Neural cell (in vitro differentiated cells): ENCODE data around the gene FAR2. TPM values are rescaled to one million over a fixed set of nuclear protein-coding genes. Genes with fewer than 3 reads are reported as not detected.

ENCODE experiments used
- H2AFZ ChIP-seq: fragments of 200-600, 300-800 bp; sonication (generic), shearing (Covaris generic); 2 replicates; pipeline ENCODE4 v1.6.0; 2014; ENCODE audit warnings: low read depth, mild to moderate bottlenecking, antibody characterized with exemption, low read length, moderate library complexity
- H3F3A ChIP-seq: fragments of 200-600 bp; shearing (Covaris generic); 2 replicates; pipeline ENCODE4 v1.6.1; 2016; ENCODE audit warnings: mild to moderate bottlenecking, moderate library complexity, mixed read lengths, antibody characterized with exemption, low read length; ENCODE audit not compliant: insufficient read depth, poor library complexity, severe bottlenecking
- H3K27ac ChIP-seq: fragments of 200-600, 300-800 bp; sonication (generic), shearing (Covaris generic); 2 replicates; pipeline ENCODE4 v1.5.1; 2014; ENCODE audit warnings: mild to moderate bottlenecking, low read length, moderate library complexity
- H3K27me3 ChIP-seq: fragments of 300-800, 200-600 bp; sonication (generic), shearing (Covaris generic); 2 replicates; pipeline ENCODE4 v1.6.0; 2014; ENCODE audit warnings: mild to moderate bottlenecking, low read depth, low read length, moderate library complexity; ENCODE audit not compliant: insufficient read depth
- H3K36me3 ChIP-seq: fragments of 300-800, 200-600 bp; sonication (generic), shearing (Covaris generic); 2 replicates; pipeline ENCODE4 v1.5.1; 2014; ENCODE audit warnings: mild to moderate bottlenecking, antibody characterized with exemption, low read length, moderate library complexity; ENCODE audit not compliant: insufficient read depth
- H3K4me2 ChIP-seq: fragments of 300-800, 200-600 bp; sonication (generic), shearing (Covaris generic); 2 replicates; pipeline ENCODE4 v1.6.0; 2014; ENCODE audit warnings: mild to moderate bottlenecking, low read length
- H3K4me3 ChIP-seq: fragments of 300-800, 200-600 bp; sonication (generic), shearing (Covaris generic); 2 replicates; pipeline ENCODE4 v1.5.1; 2014; ENCODE audit warnings: mild to moderate bottlenecking, low read length, moderate library complexity
- H3K79me2 ChIP-seq: fragments of 200-600 bp; shearing (Covaris generic); replicated peaks from 2 replicates; pipeline ENCODE4 v1.6.0; 2014; ENCODE audit warnings: mild to moderate bottlenecking, low read length, moderate library complexity; ENCODE audit not compliant: insufficient read depth
- H3K9ac ChIP-seq: fragments of 300-800, 200-600 bp; sonication (generic), shearing (Covaris generic); 2 replicates; pipeline ENCODE4 v1.6.1; 2016; ENCODE audit warnings: mild to moderate bottlenecking, low read length, mixed read lengths
- H3K9me2 ChIP-seq: fragments of 200-600 bp; shearing (Covaris generic); 2 replicates; pipeline ENCODE4 v1.6.1; 2016; ENCODE audit warnings: mild to moderate bottlenecking, low read length, mixed read lengths; ENCODE audit not compliant: insufficient read depth
- H3K9me3 ChIP-seq: fragments of 200-600, 300-800 bp; sonication (generic), shearing (Covaris generic); 2 replicates; pipeline ENCODE4 v1.6.1; 2016; ENCODE audit warnings: mild to moderate bottlenecking, mixed run types, low read length, moderate library complexity, mixed read lengths
- H4K20me1 ChIP-seq: fragments of 200-600 bp; shearing (Covaris generic); 2 replicates; pipeline ENCODE4 v1.6.1; 2016; ENCODE audit warnings: mild to moderate bottlenecking, mixed run types; ENCODE audit not compliant: insufficient read depth
- CTCF ChIP-seq: fragments of 450-650 bp; IDR thresholded peaks from 2 replicates; pipeline ENCODE4 v1.5.1; 2014; ENCODE audit warnings: antibody characterized with exemption, mild to moderate bottlenecking, moderate library complexity; ENCODE audit not compliant: poor library complexity, severe bottlenecking
- EP300 ChIP-seq: fragments of 450-650 bp; conservative IDR thresholded peaks from 2 replicates; pipeline ENCODE4 v1.6.1; 2014; ENCODE audit warnings: antibody characterized with exemption, mild to moderate bottlenecking, moderate library complexity; ENCODE audit not compliant: poor library complexity, severe bottlenecking
- EZH2 ChIP-seq: fragments of 200-600, 300-800 bp; shearing (Covaris generic), sonication (generic); IDR thresholded peaks from 2 replicates; pipeline ENCODE4 v1.6.1; 2014; ENCODE audit warnings: antibody characterized with exemption, low read length, borderline replicate concordance, mild to moderate bottlenecking; ENCODE audit not compliant: insufficient read depth, poor library complexity, severe bottlenecking
- MXI1 ChIP-seq: fragments of 450-650 bp; conservative IDR thresholded peaks from 2 replicates; pipeline ENCODE4 v1.6.1; 2014; ENCODE audit warnings: antibody characterized with exemption, mild to moderate bottlenecking; ENCODE audit not compliant: poor library complexity, severe bottlenecking
- POLR2AphosphoS5 ChIP-seq: IDR thresholded peaks from 2 replicates; pipeline ENCODE4 v1.6.1; 2012
- RAD21 ChIP-seq: fragments of 450-650 bp; conservative IDR thresholded peaks from 2 replicates; pipeline ENCODE4 v1.6.1; 2014; ENCODE audit warnings: antibody characterized with exemption, mild to moderate bottlenecking, moderate library complexity
- REST ChIP-seq: IDR thresholded peaks from 2 replicates; pipeline ENCODE4 v1.6.1; 2012; ENCODE audit warnings: borderline replicate concordance
- SMC3 ChIP-seq: fragments of 450-650 bp; conservative IDR thresholded peaks from 2 replicates; pipeline ENCODE4 v1.6.1; 2014; ENCODE audit warnings: antibody characterized with exemption, mild to moderate bottlenecking, moderate library complexity; ENCODE audit not compliant: poor library complexity
- TAF1 ChIP-seq: IDR thresholded peaks from 2 replicates; pipeline ENCODE4 v1.6.1; 2012; ENCODE audit warnings: low read depth
- polyA plus RNA-seq: library from polyadenylated mRNA; depleted of rRNA; stranded (reverse); fragments of >200 nt; gene quantifications from 2 replicates; pipeline ENCODE4 v1.2.3, GENCODE V29; 2014

The FAR2 gene
- polyA plus RNA-seq, 1 donor from 2014 or later = 0.99 TPM

- TF ChIP-seq POLR2AphosphoS5 = no peak
- no peak for TF ChIP-seq RAD21
- no peak for TF ChIP-seq TAF1
These were observed 150.6 kb downstream of the FAR2 start (continued) for GRCh38 chr12:29299633-29300032.

- Histone ChIP-seq H3K27me3 (no peaks in the 10 kb centered on the region), H3K9me2 (no peaks in the 10 kb centered on the region), H3K27ac (no peak overlapping the region), H3K9ac (no peak overlapping the region), H2AFZ (no peak overlapping the region), H4K20me1 (no peaks in the 10 kb centered on the region), H3K79me2 (no peaks in the 10 kb centered on the region), H3K4me3 (no peak overlapping the region), H3K4me2 (no peak overlapping the region), H3K9me3 (no peaks in the 10 kb centered on the region), H3F3A (no peaks in the 10 kb centered on the region), H3K36me3 (no peaks in the 10 kb centered on the region)
- TF ChIP-seq CTCF (no peak), POLR2AphosphoS5 (no peak), TAF1 (no peak), REST (no peak), SMC3 (no peak), EP300 (no peak), RAD21 (no peak), MXI1 (no peak), EZH2 (no peak)
These were observed 152.0 kb downstream of the FAR2 start for GRCh38 chr12:29301114-29301513.

GRCh38 chr12:29304388-29304787 lies 155.3 kb downstream of the FAR2 start:
- H3F3A ChIP-seq = no peaks in the 10 kb centered on the region
- no peak overlapping the region for H3K27ac ChIP-seq
- TF ChIP-seq CTCF (no peak), RAD21 (no peak)
- H3K9ac ChIP-seq = no peak overlapping the region
- no peaks in the 10 kb centered on the region for H3K9me3 ChIP-seq
- H4K20me1 ChIP-seq = no peaks in the 10 kb centered on the region
- H3K9me2 ChIP-seq = no peaks in the 10 kb centered on the region
- H3K79me2 ChIP-seq = no peaks in the 10 kb centered on the region
- no peaks in the 10 kb centered on the region for H3K27me3 ChIP-seq
- no peak overlapping the region for H3K4me2 ChIP-seq
- no peaks in the 10 kb centered on the region for H3K36me3 ChIP-seq
- no peak overlapping the region for H2AFZ ChIP-seq
- H3K4me3 ChIP-seq = no peak overlapping the region
